Liver (tissue), 3 donors: Measurements from ENCODE around the gene PALLD.

Experiments used
- FOXA1 ChIP-seq: IDR thresholded peaks from 2 replicates; pipeline ENCODE4 v1.6.1; 2016; ENCODE audit warnings: antibody characterized with exemption
- HNF4A ChIP-seq, 2 donors: conservative IDR thresholded peaks; 2 replicates each; pipeline ENCODE4 v1.6.1; 2016; ENCODE audit warnings: antibody characterized with exemption in 2 of 2, mild to moderate bottlenecking in 2 of 2
- HNF4G ChIP-seq: IDR thresholded peaks from 2 replicates; pipeline ENCODE4 v1.6.1; 2016; ENCODE audit warnings: antibody characterized with exemption
- JUND ChIP-seq, 2 donors: IDR thresholded peaks; 2 replicates each; pipeline ENCODE4 v1.6.1; 2016; ENCODE audit warnings: antibody characterized with exemption in 2 of 2
- MAX ChIP-seq: IDR thresholded peaks from 2 replicates; pipeline ENCODE4 v1.6.1; 2016; ENCODE audit warnings: antibody characterized with exemption
- RAD21 ChIP-seq, 2 donors: IDR thresholded peaks; 2 replicates each; pipeline ENCODE4 v1.6.1; 2016; ENCODE audit warnings: antibody characterized with exemption in 2 of 2, mild to moderate bottlenecking in 2 of 2
- REST ChIP-seq: IDR thresholded peaks from 2 replicates; pipeline ENCODE4 v1.6.1; 2016; ENCODE audit warnings: antibody characterized with exemption, mild to moderate bottlenecking
- RXRA ChIP-seq, 2 donors: IDR thresholded peaks; 2 replicates each; pipeline ENCODE4 v1.6.1; 2017 to 2018; ENCODE audit warnings: antibody characterized with exemption in 2 of 2, mild to moderate bottlenecking in 1 of 2
- SP1 ChIP-seq: IDR thresholded peaks from 2 replicates; pipeline ENCODE4 v1.6.1; 2018; ENCODE audit warnings: antibody characterized with exemption, mild to moderate bottlenecking
- TAF1 ChIP-seq: conservative IDR thresholded peaks from 2 replicates; pipeline ENCODE4 v1.6.1; 2016; ENCODE audit warnings: antibody characterized with exemption, mild to moderate bottlenecking
- YY1 ChIP-seq: IDR thresholded peaks from 2 replicates; pipeline ENCODE4 v1.6.1; 2016; ENCODE audit warnings: antibody characterized with exemption, mild to moderate bottlenecking
- TF ChIP-seq, protein P1 (sequence below): fragments of 150-350 bp; IDR thresholded peaks from 2 replicates; pipeline ENCODE4 v1.5.1; 2017; ENCODE audit warnings: improper control_type of control experiment, low read depth, low read length; ENCODE audit not compliant: missing input control
- TF ChIP-seq, protein P2 (sequence below): IDR thresholded peaks from 2 replicates; pipeline ENCODE4 v1.6.1; 2016; ENCODE audit warnings: antibody characterized with exemption
- donor health status: healthy.
- donor health status: healthy.

GRCh38 chr4:168648929-168649328 lies 152.1 kb downstream of the PALLD start:
- TF ChIP-seq RAD21 (IDR thresholded peaks at IDR 0.05) = no peak
- TF ChIP-seq, protein P1, sequence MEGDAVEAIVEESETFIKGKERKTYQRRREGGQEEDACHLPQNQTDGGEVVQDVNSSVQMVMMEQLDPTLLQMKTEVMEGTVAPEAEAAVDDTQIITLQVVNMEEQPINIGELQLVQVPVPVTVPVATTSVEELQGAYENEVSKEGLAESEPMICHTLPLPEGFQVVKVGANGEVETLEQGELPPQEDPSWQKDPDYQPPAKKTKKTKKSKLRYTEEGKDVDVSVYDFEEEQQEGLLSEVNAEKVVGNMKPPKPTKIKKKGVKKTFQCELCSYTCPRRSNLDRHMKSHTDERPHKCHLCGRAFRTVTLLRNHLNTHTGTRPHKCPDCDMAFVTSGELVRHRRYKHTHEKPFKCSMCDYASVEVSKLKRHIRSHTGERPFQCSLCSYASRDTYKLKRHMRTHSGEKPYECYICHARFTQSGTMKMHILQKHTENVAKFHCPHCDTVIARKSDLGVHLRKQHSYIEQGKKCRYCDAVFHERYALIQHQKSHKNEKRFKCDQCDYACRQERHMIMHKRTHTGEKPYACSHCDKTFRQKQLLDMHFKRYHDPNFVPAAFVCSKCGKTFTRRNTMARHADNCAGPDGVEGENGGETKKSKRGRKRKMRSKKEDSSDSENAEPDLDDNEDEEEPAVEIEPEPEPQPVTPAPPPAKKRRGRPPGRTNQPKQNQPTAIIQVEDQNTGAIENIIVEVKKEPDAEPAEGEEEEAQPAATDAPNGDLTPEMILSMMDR = no peak
- TF ChIP-seq YY1 = no peak
- TF ChIP-seq REST = no peak
- TF ChIP-seq JUND (IDR thresholded peaks at IDR 0.05) = no peak
- no peak for TF ChIP-seq MAX
- TF ChIP-seq TAF1 = no peak
- no peak for TF ChIP-seq RXRA (IDR thresholded peaks at IDR 0.05)
- no peak for TF ChIP-seq SP1
- no peak for TF ChIP-seq FOXA1
- no peak for TF ChIP-seq HNF4G
- TF ChIP-seq HNF4A (conservative IDR thresholded peaks at IDR 0.05) = no peak
- TF ChIP-seq, protein P2, sequence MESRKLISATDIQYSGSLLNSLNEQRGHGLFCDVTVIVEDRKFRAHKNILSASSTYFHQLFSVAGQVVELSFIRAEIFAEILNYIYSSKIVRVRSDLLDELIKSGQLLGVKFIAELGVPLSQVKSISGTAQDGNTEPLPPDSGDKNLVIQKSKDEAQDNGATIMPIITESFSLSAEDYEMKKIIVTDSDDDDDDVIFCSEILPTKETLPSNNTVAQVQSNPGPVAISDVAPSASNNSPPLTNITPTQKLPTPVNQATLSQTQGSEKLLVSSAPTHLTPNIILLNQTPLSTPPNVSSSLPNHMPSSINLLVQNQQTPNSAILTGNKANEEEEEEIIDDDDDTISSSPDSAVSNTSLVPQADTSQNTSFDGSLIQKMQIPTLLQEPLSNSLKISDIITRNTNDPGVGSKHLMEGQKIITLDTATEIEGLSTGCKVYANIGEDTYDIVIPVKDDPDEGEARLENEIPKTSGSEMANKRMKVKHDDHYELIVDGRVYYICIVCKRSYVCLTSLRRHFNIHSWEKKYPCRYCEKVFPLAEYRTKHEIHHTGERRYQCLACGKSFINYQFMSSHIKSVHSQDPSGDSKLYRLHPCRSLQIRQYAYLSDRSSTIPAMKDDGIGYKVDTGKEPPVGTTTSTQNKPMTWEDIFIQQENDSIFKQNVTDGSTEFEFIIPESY = no peak
